HepG2 (cell line): ENCODE measurements around the gene SLC12A2. TPM values are rescaled to one million over a fixed set of nuclear protein-coding genes. Genes with fewer than 3 reads are reported as not detected.

ENCODE experiments used
- ATAC-seq: fragments of 200-7000 bp; cut with Tn5 transposase; 3 replicates; pipeline ENCODE4 v1.9.1; 2020; ENCODE audit warnings: mild to moderate bottlenecking, moderate library complexity
- BruUV-seq: library from RNA; stranded (reverse); fragments of 400-500 nt; replicated peaks from 2 replicates; lab custom pipeline; 2021; lab: Mats Ljungman, UMichigan
- CTCF ChIA-PET: fragments of 300-600 bp; formaldehyde crosslinking; extraction: SDS; loops from one replicate; lab custom pipeline; 2021; ENCODE audit warnings: low total read pairs, inconsistent platforms, low intra/inter-chr PET ratio; lab: Yijun Ruan, JAX
- POLR2A ChIA-PET: fragments of 350-600 bp; sonication (Branson Sonifier 250); formaldehyde crosslinking; loops from one replicate; lab custom pipeline; 2020; ENCODE audit warnings: antibody characterized with exemption, inconsistent platforms; lab: Yijun Ruan, JAX
- DNase-seq: peaks from one replicate; pipeline ENCODE4 v3.0.0-alpha.2; 2015; ENCODE audit warnings: low spot score
- FAIRE-seq: peaks from 3 replicates; lab custom pipeline; 2011; peaks lifted over from hg19 to GRCh38; lab: Jason Lieb, UNC
- H2AFZ ChIP-seq: one replicate; pipeline ENCODE4 v1.6.1; 2011; ENCODE audit warnings: low read length, inconsistent platforms
- H3K27ac ChIP-seq: fragments of 300-600 bp; 3 replicates; pipeline ENCODE4 v1.8.0; 2011; ENCODE audit warnings: mixed run types, mild to moderate bottlenecking, mixed read lengths, low read length, inconsistent platforms; ENCODE audit not compliant: insufficient read depth; ENCODE audit errors: extremely low read length
- H3K27me3 ChIP-seq, 2 experiments: fragments of 200-600 bp in 1 of 2; 2 replicates in 1 of 2; 3 replicates in 1 of 2; pipeline versions ENCODE4 v1.6.0 to v1.8.0; 2011; ENCODE audit warnings: low read length in 2 of 2, mild to moderate bottlenecking in 2 of 2, moderate library complexity in 2 of 2, inconsistent platforms in 1 of 2; ENCODE audit not compliant: insufficient read depth in 2 of 2, control insufficient read depth in 1 of 2
- H3K36me3 ChIP-seq, 2 experiments: fragments of 200-600 bp in 1 of 2; replicated peaks in 1 of 2; 2 replicates in 1 of 2; 3 replicates in 1 of 2; pipeline versions ENCODE4 v1.5.1 to v1.8.0; 2011; ENCODE audit warnings: low read length in 2 of 2, inconsistent platforms in 1 of 2; ENCODE audit not compliant: insufficient read depth in 2 of 2, control insufficient read depth in 1 of 2
- H3K4me1 ChIP-seq: 2 replicates; pipeline ENCODE4 v1.5.1; 2012; ENCODE audit warnings: low read length, inconsistent platforms; ENCODE audit not compliant: insufficient read depth
- H3K4me2 ChIP-seq: 2 replicates; pipeline ENCODE4 v1.6.0; 2011; ENCODE audit warnings: low read depth, low read length, inconsistent platforms
- H3K4me3 ChIP-seq, 3 experiments: fragments of 200-600 bp in 1 of 3; sonication (generic), shearing (Covaris generic) in 1 of 3; replicated peaks in 1 of 3; 2 replicates each; pipeline ENCODE4 v1.5.1; 2011 to 2016; ENCODE audit warnings: low read length in 3 of 3, inconsistent platforms in 2 of 3, low read depth in 2 of 3, mild to moderate bottlenecking in 2 of 3, control low read depth in 1 of 3, mixed read lengths in 1 of 3; ENCODE audit not compliant: insufficient read depth in 1 of 3
- H3K79me2 ChIP-seq: one replicate; pipeline ENCODE4 v1.6.1; 2011; ENCODE audit warnings: low read length, inconsistent platforms; ENCODE audit not compliant: insufficient read depth
- H3K9ac ChIP-seq: 2 replicates; pipeline ENCODE4 v1.6.0; 2011; ENCODE audit warnings: mild to moderate bottlenecking, low read depth, low read length, inconsistent platforms; ENCODE audit not compliant: insufficient read depth
- H3K9me3 ChIP-seq: 2 replicates; pipeline ENCODE4 v1.5.1; 2012; ENCODE audit warnings: mild to moderate bottlenecking, low read length
- H4K20me1 ChIP-seq: 2 replicates; pipeline ENCODE4 v1.6.0; 2011; ENCODE audit warnings: inconsistent platforms, mild to moderate bottlenecking, low read length, moderate library complexity; ENCODE audit not compliant: insufficient read depth
- HMGXB4 ChIP-seq, 2 experiments: sonication (generic) in 1 of 2; formaldehyde crosslinking in 1 of 2; IDR thresholded peaks; 2 replicates each; pipeline versions ENCODE4 v1.4.0 to v1.6.1; 2018 to 2020; ENCODE audit warnings: missing genetic modification reagents in 2 of 2, borderline replicate concordance in 1 of 2, low read depth in 1 of 2, mild to moderate bottlenecking in 1 of 2, missing biosample characterization in 1 of 2
- KAT8 ChIP-seq: IDR thresholded peaks from 2 replicates; pipeline ENCODE4 v1.6.1; 2016; ENCODE audit warnings: missing genetic modification reagents, missing compliant biosample characterization
- SKI ChIP-seq: fragments of 450-650 bp; IDR thresholded peaks from one replicate; pipeline ENCODE4 v1.6.1; 2018; ENCODE audit warnings: mild to moderate bottlenecking; ENCODE audit not compliant: partially characterized antibody
- SPEN ChIP-seq: sonication (generic); formaldehyde crosslinking; IDR thresholded peaks from 2 replicates; pipeline ENCODE4 v1.5.1; 2020; ENCODE audit warnings: low read depth, mild to moderate bottlenecking, missing genetic modification reagents
- STAG1 ChIP-seq: sonication (generic); formaldehyde crosslinking; IDR thresholded peaks from 2 replicates; pipeline ENCODE4 v1.4.0; 2020; ENCODE audit warnings: missing genetic modification reagents
- WGBS: methylation state at CpG from one replicate; pipeline ENCODE4 v1.1.6; 2017; ENCODE audit warnings: low lambda C conversion rate; 5-methylcytosine and 5-hydroxymethylcytosine counted together
- in situ Hi-C: cut with HindIII; loops from 2 replicates; pipeline ENCODE4 v1.10.0; 2017; ENCODE audit warnings: low pct_unique_long_range_greater_than_20kb; ENCODE audit not compliant: extremely low pct_ligation_motif_present
- intact Hi-C: fragments of 100-400 bp; cut with micrococcal nuclease; formaldehyde crosslinking; loops from one replicate; pipeline ENCODE4 v1.10.0; 2022; ENCODE audit not compliant: unreplicated experiment
- polyA plus RNA-seq, 8 experiments: library from polyadenylated mRNA; depleted of rRNA in 3 of 8; stranded (reverse) in 7 of 8; unstranded in 1 of 8; fragments of >200 nt; fragmentation: Illumina TruSeq in 4 of 8; extraction: Trizol in 4 of 8; gene quantifications; 2 replicates each; pipeline versions ENCODE4 v1.2.1 to v1.2.3, GENCODE V29; 2011 to 2016; ENCODE audit warnings: low read depth in 4 of 8, missing spikeins in 1 of 8, mixed read lengths in 1 of 8; ENCODE audit not compliant: insufficient read depth in 1 of 8
- total RNA-seq, 5 experiments: library from RNA; depleted of rRNA; stranded (reverse); fragments of >200 nt; fragmentation: Illumina TruSeq; extraction: Trizol; gene quantifications; 2 replicates each; pipeline ENCODE4 v1.2.3, GENCODE V29; 2016; ENCODE audit warnings: low read depth in 1 of 5
- TF ChIP-seq, protein P1 (sequence below): sonication (generic); formaldehyde crosslinking; IDR thresholded peaks from 2 replicates; pipeline ENCODE4 v1.8.0; 2022; ENCODE audit warnings: mild to moderate bottlenecking, missing genetic modification reagents; ENCODE audit not compliant: insufficient replicate concordance
- TF ChIP-seq, protein P2 (sequence below): sonication (generic); formaldehyde crosslinking; IDR thresholded peaks from 2 replicates; pipeline ENCODE4 v1.4.0; 2020; ENCODE audit warnings: mild to moderate bottlenecking, missing genetic modification reagents
- TF ChIP-seq, protein P3 (sequence below): sonication (generic); formaldehyde crosslinking; IDR thresholded peaks from 2 replicates; pipeline ENCODE4 v1.5.1; 2020; ENCODE audit warnings: missing genetic modification reagents, mild to moderate bottlenecking, borderline replicate concordance

SLC12A2 gene
- total and polyA plus RNA-seq, 2 of the 13 experiments (the other 11 are each of a cell fraction or from before 2014, with no cell fraction given), result 4.0 to 9.7 TPM

DNA sequence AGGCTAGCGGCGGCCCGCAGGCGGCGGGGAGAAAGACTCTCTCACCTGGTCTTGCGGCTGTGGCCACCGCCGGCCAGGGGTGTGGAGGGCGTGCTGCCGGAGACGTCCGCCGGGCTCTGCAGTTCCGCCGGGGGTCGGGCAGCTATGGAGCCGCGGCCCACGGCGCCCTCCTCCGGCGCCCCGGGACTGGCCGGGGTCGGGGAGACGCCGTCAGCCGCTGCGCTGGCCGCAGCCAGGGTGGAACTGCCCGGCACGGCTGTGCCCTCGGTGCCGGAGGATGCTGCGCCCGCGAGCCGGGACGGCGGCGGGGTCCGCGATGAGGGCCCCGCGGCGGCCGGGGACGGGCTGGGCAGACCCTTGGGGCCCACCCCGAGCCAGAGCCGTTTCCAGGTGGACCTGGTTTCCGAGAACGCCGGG is 253 bp downstream of the SLC12A2 start (continued):
- TF ChIP-seq, protein P1, sequence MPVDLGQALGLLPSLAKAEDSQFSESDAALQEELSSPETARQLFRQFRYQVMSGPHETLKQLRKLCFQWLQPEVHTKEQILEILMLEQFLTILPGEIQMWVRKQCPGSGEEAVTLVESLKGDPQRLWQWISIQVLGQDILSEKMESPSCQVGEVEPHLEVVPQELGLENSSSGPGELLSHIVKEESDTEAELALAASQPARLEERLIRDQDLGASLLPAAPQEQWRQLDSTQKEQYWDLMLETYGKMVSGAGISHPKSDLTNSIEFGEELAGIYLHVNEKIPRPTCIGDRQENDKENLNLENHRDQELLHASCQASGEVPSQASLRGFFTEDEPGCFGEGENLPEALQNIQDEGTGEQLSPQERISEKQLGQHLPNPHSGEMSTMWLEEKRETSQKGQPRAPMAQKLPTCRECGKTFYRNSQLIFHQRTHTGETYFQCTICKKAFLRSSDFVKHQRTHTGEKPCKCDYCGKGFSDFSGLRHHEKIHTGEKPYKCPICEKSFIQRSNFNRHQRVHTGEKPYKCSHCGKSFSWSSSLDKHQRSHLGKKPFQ (CRISPR knock-in tag), result peak; percentile 18
- 0 out of 2 replicates have a peak, but pooled peaks have one; percentile 3 for TF ChIP-seq SPEN (CRISPR knock-in tag)
- TF ChIP-seq SKI, result peak; percentile 8
- TF ChIP-seq STAG1, result peak; percentile 32; the same call in 1 of the 2 replicates
- no peak for TF ChIP-seq KAT8 (CRISPR knock-in tag)

- peak overlapping the region; percentile 68; the same call in 1 of the 2 replicates for H3K9ac ChIP-seq
- H3K4me3 ChIP-seq, result peak overlapping the region; percentile 57 to 75 (median 73)
- H3K4me2 ChIP-seq, result peak overlapping the region; percentile 82
- no peaks in the 10 kb centered on the region for H3K36me3 ChIP-seq
- 0 out of 2 replicates have a peak, but pooled peaks cover 3% of the 10 kb centered on the region for H4K20me1 ChIP-seq
- BruUV-seq, result no TSS peak
- no peak for FAIRE-seq
- in situ Hi-C loops (loop anchor here (25.0 kb wide), 1 partner anchor 197 kb away; no protein-coding TSS in a partner anchor), intact Hi-C loops (loop anchor here (5.0 kb wide), 2 partner anchors 177 to 207 kb away; no protein-coding TSS in a partner anchor)
- no peak overlapping the region for H2AFZ ChIP-seq
- POLR2A ChIA-PET, result no interaction called here
- CTCF ChIA-PET, result interaction anchor here (0.7 kb wide), 1 partner anchor 175 kb away, joined by 3 read pairs; no protein-coding TSS in a partner anchor
- H3K27ac ChIP-seq, result no peak overlapping the region
- WGBS, result 44% methylated on average over 26 of the region's 71 CpGs
- peaks cover 15% of the 10 kb centered on the region for H3K79me2 ChIP-seq
- DNase-seq, result no peak
- H3K27me3 ChIP-seq, result peaks cover 0 to 5% of the 10 kb centered on the region in 2 experiments; a peak in 1 of 5 replicates
- ATAC-seq, result peak; percentile 9
- H3K4me1 ChIP-seq, result peaks cover 15% of the 10 kb centered on the region
- H3K9me3 ChIP-seq, result no peaks in the 10 kb centered on the region
- TF ChIP-seq, protein P2, sequence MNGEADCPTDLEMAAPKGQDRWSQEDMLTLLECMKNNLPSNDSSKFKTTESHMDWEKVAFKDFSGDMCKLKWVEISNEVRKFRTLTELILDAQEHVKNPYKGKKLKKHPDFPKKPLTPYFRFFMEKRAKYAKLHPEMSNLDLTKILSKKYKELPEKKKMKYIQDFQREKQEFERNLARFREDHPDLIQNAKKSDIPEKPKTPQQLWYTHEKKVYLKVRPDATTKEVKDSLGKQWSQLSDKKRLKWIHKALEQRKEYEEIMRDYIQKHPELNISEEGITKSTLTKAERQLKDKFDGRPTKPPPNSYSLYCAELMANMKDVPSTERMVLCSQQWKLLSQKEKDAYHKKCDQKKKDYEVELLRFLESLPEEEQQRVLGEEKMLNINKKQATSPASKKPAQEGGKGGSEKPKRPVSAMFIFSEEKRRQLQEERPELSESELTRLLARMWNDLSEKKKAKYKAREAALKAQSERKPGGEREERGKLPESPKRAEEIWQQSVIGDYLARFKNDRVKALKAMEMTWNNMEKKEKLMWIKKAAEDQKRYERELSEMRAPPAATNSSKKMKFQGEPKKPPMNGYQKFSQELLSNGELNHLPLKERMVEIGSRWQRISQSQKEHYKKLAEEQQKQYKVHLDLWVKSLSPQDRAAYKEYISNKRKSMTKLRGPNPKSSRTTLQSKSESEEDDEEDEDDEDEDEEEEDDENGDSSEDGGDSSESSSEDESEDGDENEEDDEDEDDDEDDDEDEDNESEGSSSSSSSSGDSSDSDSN (CRISPR knock-in tag), result peak; percentile 35
- TF ChIP-seq, protein P3, sequence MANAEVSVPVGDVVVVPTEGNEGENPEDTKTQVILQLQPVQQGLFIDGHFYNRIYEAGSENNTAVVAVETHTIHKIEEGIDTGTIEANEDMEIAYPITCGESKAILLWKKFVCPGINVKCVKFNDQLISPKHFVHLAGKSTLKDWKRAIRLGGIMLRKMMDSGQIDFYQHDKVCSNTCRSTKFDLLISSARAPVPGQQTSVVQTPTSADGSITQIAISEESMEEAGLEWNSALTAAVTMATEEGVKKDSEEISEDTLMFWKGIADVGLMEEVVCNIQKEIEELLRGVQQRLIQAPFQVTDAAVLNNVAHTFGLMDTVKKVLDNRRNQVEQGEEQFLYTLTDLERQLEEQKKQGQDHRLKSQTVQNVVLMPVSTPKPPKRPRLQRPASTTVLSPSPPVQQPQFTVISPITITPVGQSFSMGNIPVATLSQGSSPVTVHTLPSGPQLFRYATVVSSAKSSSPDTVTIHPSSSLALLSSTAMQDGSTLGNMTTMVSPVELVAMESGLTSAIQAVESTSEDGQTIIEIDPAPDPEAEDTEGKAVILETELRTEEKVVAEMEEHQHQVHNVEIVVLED (CRISPR knock-in tag), result no peak
- TF ChIP-seq HMGXB4 (CRISPR knock-in tag; IDR thresholded peaks at IDR 0.05; ENCODE audit: borderline replicate concordance in 1 of 2, low read depth in 1 of 2), result 0 out of 4 replicates have a peak, but pooled peaks of 1 of the 2 experiments have one; percentile 37
Measured at GRCh38 chr5:128084228-128085167, 932 bp downstream of the SLC12A2 start.
